Breast epithelium (tissue), 4 donors: ENCODE results near the gene MBOAT1. TPM values are rescaled to one million over a fixed set of nuclear protein-coding genes. Genes with fewer than 3 reads are reported as not detected.

Experiments
- DNase-seq, 2 donors: peaks; one replicate each; pipeline ENCODE4 v3.0.0-alpha.2; 2019; ENCODE audit warnings: low spot score in 2 of 2
- H3K27ac ChIP-seq, 2 donors: fragments of 200-600 bp; sonication (generic) in 1 of 2; one replicate each; pipeline ENCODE4 v1.5.1; 2016 to 2019; ENCODE audit warnings: mild to moderate bottlenecking in 1 of 2
- H3K27me3 ChIP-seq, 2 donors: fragments of 200-600 bp; sonication (generic) in 1 of 2; one replicate each; pipeline versions ENCODE4 v1.5.1 to v1.6.0; 2017 to 2019; ENCODE audit warnings: control low read depth in 1 of 2, mild to moderate bottlenecking in 1 of 2
- H3K36me3 ChIP-seq: fragments of 200-600 bp; one replicate; pipeline ENCODE4 v1.5.1; 2019
- H3K4me1 ChIP-seq, 2 donors: fragments of 200-600 bp; sonication (generic); one replicate each; pipeline ENCODE4 v1.5.1; 2016 to 2019; ENCODE audit warnings: control low read depth in 1 of 2
- H3K4me3 ChIP-seq, 3 donors: fragments of 200-600 bp; sonication (generic); 1 replicate in 2 of 3; 2 replicates in 1 of 3; pipeline ENCODE4 v1.5.1; 2016 to 2019; ENCODE audit warnings: mild to moderate bottlenecking in 3 of 3, moderate library complexity in 2 of 3
- H3K9me3 ChIP-seq, 2 donors: fragments of 200-600 bp; sonication (generic) in 1 of 2; one replicate each; pipeline ENCODE4 v1.5.1; 2016 to 2019; ENCODE audit warnings: control low read depth in 1 of 2
- POLR2A ChIP-seq: fragments of 450-650 bp; IDR thresholded peaks from one replicate; pipeline ENCODE4 v1.6.1; 2016; ENCODE audit warnings: antibody characterized with exemption, mild to moderate bottlenecking, moderate library complexity
- POLR2AphosphoS5 ChIP-seq, 3 donors: sonication (generic); formaldehyde crosslinking; IDR thresholded peaks; one replicate each; pipeline ENCODE4 v1.6.1; 2017; ENCODE audit warnings: antibody characterized with exemption in 3 of 3
- intact Hi-C: fragments of 100-400 bp; cut with DNase I; formaldehyde crosslinking; loops from one replicate; pipeline ENCODE4 v1.15.1; 2023; ENCODE audit warnings: low total_unique reads
- total RNA-seq, 3 donors: library from RNA; depleted of rRNA; stranded (reverse); fragments of >200 nt; gene quantifications; one replicate each; pipeline ENCODE4 v1.1.0, GENCODE V29; 2016
- TF ChIP-seq, protein P1 (sequence below), 3 donors: fragments of 450-650 bp; IDR thresholded peaks; one replicate each; pipeline ENCODE4 v1.5.1; 2016 to 2017; ENCODE audit warnings: antibody characterized with exemption in 3 of 3, mild to moderate bottlenecking in 3 of 3, moderate library complexity in 3 of 3

The MBOAT1 gene
- total RNA-seq, 3 donors from 2014 or later: 10.9 to 38.6 (median 26.2) TPM

DNA sequence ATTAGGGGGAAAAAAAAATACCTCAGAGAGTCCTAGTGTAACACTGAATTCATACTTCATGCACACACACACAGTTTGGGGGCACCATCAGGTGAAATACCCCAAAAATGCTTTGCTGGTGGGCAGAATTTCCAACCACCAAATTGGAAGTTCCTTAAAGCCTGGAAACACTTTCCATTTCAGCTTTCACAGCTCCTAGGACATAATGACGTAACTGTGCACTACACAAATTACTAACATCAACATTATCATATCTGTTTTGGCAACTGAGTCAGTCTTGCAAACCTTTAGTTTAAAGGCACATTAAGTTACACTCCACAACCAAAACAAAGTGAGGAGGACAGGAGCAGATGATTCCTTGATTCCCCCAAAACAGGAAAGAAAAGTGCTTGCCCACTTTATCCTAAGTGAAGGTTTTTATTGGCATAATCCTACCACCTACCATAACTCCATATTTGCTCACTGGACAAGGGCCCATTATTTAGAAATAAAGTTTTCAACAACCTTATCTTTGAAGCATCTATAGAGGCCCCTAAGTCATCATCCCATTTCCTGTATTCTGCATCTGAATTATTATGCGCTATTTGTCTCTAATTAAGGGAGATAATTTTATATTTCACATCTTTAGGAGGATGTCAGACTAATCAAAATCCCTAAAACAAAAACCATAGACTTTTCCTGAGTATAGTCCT, 3.4 kb downstream of the MBOAT1 start:
- H3K27ac ChIP-seq: peak overlapping the region; percentile 88 to 92
- no peaks in the 10 kb centered on the region for H3K27me3 ChIP-seq
- TF ChIP-seq POLR2A: no peak
- TF ChIP-seq POLR2AphosphoS5 (IDR thresholded peaks at IDR 0.05): no peak
- TF ChIP-seq, protein P1, sequence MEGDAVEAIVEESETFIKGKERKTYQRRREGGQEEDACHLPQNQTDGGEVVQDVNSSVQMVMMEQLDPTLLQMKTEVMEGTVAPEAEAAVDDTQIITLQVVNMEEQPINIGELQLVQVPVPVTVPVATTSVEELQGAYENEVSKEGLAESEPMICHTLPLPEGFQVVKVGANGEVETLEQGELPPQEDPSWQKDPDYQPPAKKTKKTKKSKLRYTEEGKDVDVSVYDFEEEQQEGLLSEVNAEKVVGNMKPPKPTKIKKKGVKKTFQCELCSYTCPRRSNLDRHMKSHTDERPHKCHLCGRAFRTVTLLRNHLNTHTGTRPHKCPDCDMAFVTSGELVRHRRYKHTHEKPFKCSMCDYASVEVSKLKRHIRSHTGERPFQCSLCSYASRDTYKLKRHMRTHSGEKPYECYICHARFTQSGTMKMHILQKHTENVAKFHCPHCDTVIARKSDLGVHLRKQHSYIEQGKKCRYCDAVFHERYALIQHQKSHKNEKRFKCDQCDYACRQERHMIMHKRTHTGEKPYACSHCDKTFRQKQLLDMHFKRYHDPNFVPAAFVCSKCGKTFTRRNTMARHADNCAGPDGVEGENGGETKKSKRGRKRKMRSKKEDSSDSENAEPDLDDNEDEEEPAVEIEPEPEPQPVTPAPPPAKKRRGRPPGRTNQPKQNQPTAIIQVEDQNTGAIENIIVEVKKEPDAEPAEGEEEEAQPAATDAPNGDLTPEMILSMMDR (IDR thresholded peaks at IDR 0.05): no peak
- peaks cover 0 to 3% of the 10 kb centered on the region in 2 donors for H3K4me1 ChIP-seq
- H3K9me3 ChIP-seq: no peaks in the 10 kb centered on the region
- DNase-seq: no peak
- no peak overlapping the region for H3K4me3 ChIP-seq
- H3K36me3 ChIP-seq: no peaks in the 10 kb centered on the region
- intact Hi-C loops: no loop called here

- Histone ChIP-seq H3K4me3 (peak overlapping the region in 1 of 3 donors; percentile 7), H3K4me1 (peaks cover 0 to 6% of the 10 kb centered on the region in 2 donors), H3K27me3 (no peaks in the 10 kb centered on the region), H3K27ac (peak overlapping the region in 1 of 2 donors; percentile 33), H3K9me3 (no peaks in the 10 kb centered on the region), H3K36me3 (no peaks in the 10 kb centered on the region)
- DNase-seq: no peak
- TF ChIP-seq POLR2A (no peak), POLR2AphosphoS5 (IDR thresholded peaks at IDR 0.05) (no peak)
- TF ChIP-seq, protein P1 (IDR thresholded peaks at IDR 0.05): no peak
- intact Hi-C loops: no loop called here
These were observed 5.2 kb downstream of the MBOAT1 start for GRCh38 chr6:20207088-20207418.

- H3K27me3 ChIP-seq: no peaks in the 10 kb centered on the region
- H3K9me3 ChIP-seq: no peaks in the 10 kb centered on the region
- H3K4me3 ChIP-seq: no peak overlapping the region
- intact Hi-C loops: no loop called here
- no peak for DNase-seq
- peaks cover 0 to 6% of the 10 kb centered on the region in 2 donors for H3K4me1 ChIP-seq
- peak overlapping the region; percentile 46 to 77 for H3K27ac ChIP-seq
- TF ChIP-seq, protein P1 (IDR thresholded peaks at IDR 0.05): no peak
- TF ChIP-seq POLR2AphosphoS5 (IDR thresholded peaks at IDR 0.05) (no peak), POLR2A (no peak)
- no peaks in the 10 kb centered on the region for H3K36me3 ChIP-seq
These were observed 6.5 kb downstream of the MBOAT1 start for GRCh38 chr6:20205722-20206161.

DNA sequence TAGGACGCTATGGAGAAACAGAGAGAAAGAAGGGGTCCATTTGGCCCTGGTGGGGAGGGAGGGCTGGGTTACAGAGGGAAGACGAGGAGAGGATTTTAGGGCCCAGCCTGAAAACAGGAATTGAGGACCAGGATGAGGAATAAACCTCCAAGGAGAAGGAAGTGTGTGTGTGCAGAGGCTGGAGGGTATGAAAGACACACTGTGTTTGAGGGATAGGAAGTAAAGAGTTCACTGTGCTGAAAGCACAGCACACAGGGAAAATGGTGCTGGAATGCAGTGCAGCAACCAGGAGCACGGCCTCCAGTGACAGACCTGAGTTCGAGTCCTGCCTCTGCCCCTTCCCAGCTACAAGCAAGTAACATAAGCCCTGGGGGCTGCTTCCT, 7.8 kb downstream of the MBOAT1 start:
- Histone ChIP-seq H3K36me3 (no peaks in the 10 kb centered on the region), H3K27ac (peak overlapping the region; percentile 27 to 77), H3K27me3 (no peaks in the 10 kb centered on the region), H3K4me1 (peaks cover 0 to 6% of the 10 kb centered on the region in 2 donors), H3K9me3 (no peaks in the 10 kb centered on the region), H3K4me3 (no peak overlapping the region)
- intact Hi-C loops: no loop called here
- no peak for DNase-seq
- no peak for TF ChIP-seq POLR2AphosphoS5 (IDR thresholded peaks at IDR 0.05)
- TF ChIP-seq POLR2A: no peak
- TF ChIP-seq, protein P1 (IDR thresholded peaks at IDR 0.05): no peak

GRCh38 chr6:20203561-20204511, 8.4 kb downstream of the MBOAT1 start:
- TF ChIP-seq POLR2A: no peak
- no peak for TF ChIP-seq POLR2AphosphoS5 (IDR thresholded peaks at IDR 0.05)
- TF ChIP-seq, protein P1 (IDR thresholded peaks at IDR 0.05): no peak
- no peaks in the 10 kb centered on the region for H3K9me3 ChIP-seq
- H3K27ac ChIP-seq: peak overlapping the region; percentile 27 to 77
- no peaks in the 10 kb centered on the region for H3K36me3 ChIP-seq
- no peaks in the 10 kb centered on the region for H3K27me3 ChIP-seq
- no peak for DNase-seq
- H3K4me1 ChIP-seq: peaks cover 0 to 6% of the 10 kb centered on the region in 2 donors
- intact Hi-C loops: no loop called here
- no peak overlapping the region for H3K4me3 ChIP-seq
